GM12873 (cell line): ENCODE measurements around the gene SH3GL3.

Experiments used
- CTCF ChIP-seq: IDR thresholded peaks from 2 replicates; pipeline ENCODE4 v1.5.1; 2012; ENCODE audit warnings: low read depth, mild to moderate bottlenecking, moderate library complexity, low read length, control low read depth; ENCODE audit not compliant: insufficient read depth; ENCODE audit errors: missing control alignments

Gene SH3GL3

GRCh38 chr15:83588441-83588840 lies 141.3 kb downstream of the SH3GL3 start:
- no peak for TF ChIP-seq CTCF

- no peak for TF ChIP-seq CTCF
These were observed 145.4 kb downstream of the SH3GL3 start for GRCh38 chr15:83592370-83593040.

GRCh38 chr15:83595191-83595590 lies 148.1 kb downstream of the SH3GL3 start:
- no peak for TF ChIP-seq CTCF

GRCh38 chr15:83598031-83598430 lies 150.9 kb downstream of the SH3GL3 start:
- no peak for TF ChIP-seq CTCF

GRCh38 chr15:83602021-83602420 lies 154.9 kb downstream of the SH3GL3 start:
- no peak for TF ChIP-seq CTCF

GRCh38 chr15:83604549-83604948 lies 157.4 kb downstream of the SH3GL3 start:
- no peak for TF ChIP-seq CTCF

- no peak for TF ChIP-seq CTCF
These were observed 158.2 kb downstream of the SH3GL3 start for GRCh38 chr15:83605111-83605945.
